Sigmoid colon (tissue), 4 donors: Measurements from ENCODE around the gene C10orf120.

Experiments used
- CTCF ChIP-seq, 4 experiments: fragments of 450-650 bp in 3 of 4; fragments of 200-600 bp in 1 of 4; IDR thresholded peaks; one replicate each; pipeline ENCODE4 v1.5.1; 2016 to 2019; ENCODE audit warnings: antibody characterized with exemption in 4 of 4, mild to moderate bottlenecking in 3 of 4, moderate library complexity in 2 of 4
- POLR2A ChIP-seq, 2 donors: fragments of 450-650 bp; IDR thresholded peaks; one replicate each; pipeline ENCODE4 v1.6.1; 2016; ENCODE audit warnings: antibody characterized with exemption in 2 of 2, mild to moderate bottlenecking in 2 of 2, moderate library complexity in 2 of 2
- POLR2AphosphoS5 ChIP-seq, 4 donors: sonication (generic); formaldehyde crosslinking; IDR thresholded peaks; one replicate each; pipeline ENCODE4 v1.6.1; 2017; ENCODE audit warnings: antibody characterized with exemption in 4 of 4

GRCh38 chr10:122662231-122662630, 37.4 kb downstream of the C10orf120 start:
- TF ChIP-seq POLR2A (IDR thresholded peaks at IDR 0.05) (no peak), POLR2AphosphoS5 (IDR thresholded peaks at IDR 0.05) (no peak), CTCF (IDR thresholded peaks at IDR 0.05) (no peak)
